IMR-90 (cell line): ENCODE results near the gene NKAIN1. TPM values are rescaled to one million over a fixed set of nuclear protein-coding genes. Genes with fewer than 3 reads are reported as not detected.

Source experiments
- ATAC-seq: fragments of 200-7000 bp; cut with Tn5 transposase; 2 replicates; pipeline ENCODE4 v1.9.1; 2020; ENCODE audit warnings: low read depth, mild to moderate bottlenecking, moderate library complexity
- BruUV-seq: library from RNA; stranded (reverse); fragments of 400-500 nt; replicated peaks from 2 replicates; lab custom pipeline; 2021; lab: Mats Ljungman, UMichigan
- CTCF ChIA-PET: fragments of 300-600 bp; formaldehyde crosslinking; extraction: SDS; loops from one replicate; lab custom pipeline; 2021; ENCODE audit warnings: antibody characterized with exemption; lab: Yijun Ruan, JAX
- POLR2A ChIA-PET: fragments of 300-600 bp; sonication (Branson Sonifier 250); formaldehyde crosslinking; loops from one replicate; lab custom pipeline; 2022; ENCODE audit warnings: antibody characterized with exemption; ENCODE audit not compliant: unreplicated experiment; lab: Charles Lee
- DNase-seq: peaks from one replicate; pipeline ENCODE4 v3.0.0; 2013
- H2AFZ ChIP-seq: replicated peaks from 2 replicates; pipeline ENCODE3; 2013; ENCODE audit warnings: low read length, mild to moderate bottlenecking; ENCODE audit not compliant: poor library complexity
- H2AK5ac ChIP-seq: 2 replicates; pipeline ENCODE4 v1.6.1; 2013; ENCODE audit warnings: low read depth, low read length, inconsistent platforms
- H2AK9ac ChIP-seq: replicated peaks from 2 replicates; pipeline ENCODE3; 2013; ENCODE audit warnings: mild to moderate bottlenecking, low read depth, low read length, moderate library complexity; ENCODE audit not compliant: poor library complexity
- H2BK120ac ChIP-seq: 2 replicates; pipeline ENCODE4 v1.6.1; 2013; ENCODE audit warnings: low read depth, low read length, inconsistent platforms
- H2BK15ac ChIP-seq: 3 replicates; pipeline ENCODE4 v1.6.1; 2013; ENCODE audit warnings: low read depth, low read length, inconsistent platforms
- H2BK20ac ChIP-seq: 2 replicates; pipeline ENCODE4 v1.6.1; 2013; ENCODE audit warnings: low read depth, mild to moderate bottlenecking, inconsistent platforms, low read length, moderate library complexity
- H2BK5ac ChIP-seq: 2 replicates; pipeline ENCODE4 v1.6.1; 2013; ENCODE audit warnings: mild to moderate bottlenecking, low read depth, low read length, inconsistent platforms; ENCODE audit not compliant: poor library complexity, severe bottlenecking
- H3K14ac ChIP-seq: replicated peaks from 2 replicates; pipeline ENCODE4 v1.6.1; 2013; ENCODE audit warnings: low read depth, low read length, inconsistent platforms
- H3K18ac ChIP-seq: 2 replicates; pipeline ENCODE4 v1.6.1; 2013; ENCODE audit warnings: low read depth, low read length, control low read depth
- H3K23ac ChIP-seq: 2 replicates; pipeline ENCODE4 v1.6.1; 2013; ENCODE audit warnings: low read depth, low read length, inconsistent platforms
- H3K27ac ChIP-seq: 2 replicates; pipeline ENCODE4 v1.5.1; 2013; ENCODE audit warnings: mild to moderate bottlenecking, control low read depth, low read length; ENCODE audit not compliant: insufficient read depth
- H3K27me3 ChIP-seq: 2 replicates; pipeline ENCODE4 v1.6.1; 2013; ENCODE audit warnings: low read length; ENCODE audit not compliant: control insufficient read depth, insufficient read depth
- H3K36me3 ChIP-seq: 2 replicates; pipeline ENCODE4 v1.6.1; 2013; ENCODE audit warnings: low read length, mixed read lengths; ENCODE audit not compliant: control insufficient read depth, insufficient read depth
- H3K4ac ChIP-seq: 2 replicates; pipeline ENCODE4 v1.6.1; 2013; ENCODE audit warnings: low read depth, low read length, inconsistent platforms
- H3K4me1 ChIP-seq: 2 replicates; pipeline ENCODE4 v1.6.1; 2013; ENCODE audit warnings: low read length, mixed read lengths; ENCODE audit not compliant: control insufficient read depth, insufficient read depth
- H3K4me2 ChIP-seq: 2 replicates; pipeline ENCODE4 v1.6.1; 2013; ENCODE audit warnings: low read depth, mild to moderate bottlenecking, control low read depth, low read length, moderate library complexity
- H3K4me3 ChIP-seq: 2 replicates; pipeline ENCODE4 v1.5.1; 2013; ENCODE audit warnings: low read depth, mild to moderate bottlenecking, control low read depth, low read length, moderate library complexity; ENCODE audit not compliant: insufficient read depth
- H3K56ac ChIP-seq: 2 replicates; pipeline ENCODE4 v1.6.1; 2013; ENCODE audit warnings: low read length, inconsistent platforms; ENCODE audit not compliant: insufficient read depth; ENCODE audit errors: extremely low read depth
- H3K79me1 ChIP-seq, 2 experiments: 2 replicates each; pipeline ENCODE4 v1.6.1; 2013; ENCODE audit warnings: low read length in 2 of 2, inconsistent platforms in 1 of 2, low read depth in 1 of 2
- H3K9ac ChIP-seq: 2 replicates; pipeline ENCODE4 v1.6.1; 2013; ENCODE audit warnings: low read depth, low read length, control low read depth
- H3K9me1 ChIP-seq: 2 replicates; pipeline ENCODE4 v1.6.1; 2013; ENCODE audit warnings: low read length, inconsistent platforms; ENCODE audit not compliant: insufficient read depth
- H3K9me3 ChIP-seq: 2 replicates; pipeline ENCODE4 v1.6.1; 2013; ENCODE audit warnings: low read length; ENCODE audit not compliant: control insufficient read depth, insufficient read depth
- H4K20me1 ChIP-seq: 2 replicates; pipeline ENCODE4 v1.6.1; 2013; ENCODE audit warnings: low read length, inconsistent platforms; ENCODE audit not compliant: insufficient read depth
- H4K5ac ChIP-seq: 2 replicates; pipeline ENCODE4 v1.6.1; 2013; ENCODE audit warnings: mild to moderate bottlenecking, low read depth, low read length, control low read depth
- H4K8ac ChIP-seq, 2 experiments: 2 replicates each; pipeline ENCODE4 v1.6.1; 2013; ENCODE audit warnings: low read depth in 2 of 2, low read length in 2 of 2, control low read depth in 1 of 2, inconsistent platforms in 1 of 2
- H4K91ac ChIP-seq: 2 replicates; pipeline ENCODE4 v1.6.1; 2013; ENCODE audit warnings: low read depth, low read length, inconsistent platforms; ENCODE audit not compliant: insufficient read depth
- CEBPB ChIP-seq: IDR thresholded peaks from 2 replicates; pipeline ENCODE4 v1.6.1; 2012; ENCODE audit warnings: low read depth, low read length, improper control_type of control experiment
- CHD1 ChIP-seq: IDR thresholded peaks from 2 replicates; pipeline ENCODE4 v1.6.1; 2012; ENCODE audit warnings: low read depth, low read length, improper control_type of control experiment
- MAFK ChIP-seq: IDR thresholded peaks from 2 replicates; pipeline ENCODE4 v1.6.1; 2012; ENCODE audit warnings: low read depth, low read length, improper control_type of control experiment
- MAZ ChIP-seq: IDR thresholded peaks from 2 replicates; pipeline ENCODE4 v1.6.1; 2012; ENCODE audit warnings: low read depth, mild to moderate bottlenecking, low read length, improper control_type of control experiment, moderate library complexity, borderline replicate concordance
- NFE2L2 ChIP-seq: fragments of 150-350 bp; IDR thresholded peaks from 2 replicates; pipeline ENCODE4 v1.6.1; 2016; ENCODE audit warnings: low read depth, mild to moderate bottlenecking, low read length
- POLR2A ChIP-seq: IDR thresholded peaks from 2 replicates; pipeline ENCODE4 v1.6.1; 2012; ENCODE audit warnings: mild to moderate bottlenecking, low read depth, low read length
- RAD21 ChIP-seq: IDR thresholded peaks from 2 replicates; pipeline ENCODE4 v1.6.1; 2012; ENCODE audit warnings: low read length, improper control_type of control experiment
- RCOR1 ChIP-seq: IDR thresholded peaks from 2 replicates; pipeline ENCODE4 v1.6.1; 2012; ENCODE audit warnings: mild to moderate bottlenecking, low read length, improper control_type of control experiment; ENCODE audit not compliant: insufficient replicate concordance
- RFX5 ChIP-seq: IDR thresholded peaks from 2 replicates; pipeline ENCODE4 v1.8.0; 2012; ENCODE audit warnings: low read depth, mild to moderate bottlenecking, low read length, moderate library complexity
- SMC3 ChIP-seq: fragments of 150-350 bp; IDR thresholded peaks from 2 replicates; pipeline ENCODE4 v1.6.1; 2016; ENCODE audit warnings: low read depth, mild to moderate bottlenecking, antibody characterized with exemption, low read length, moderate library complexity
- WGBS, 2 experiments: methylation state at CpG; one replicate each; pipeline versions ENCODE4 v1.1.5 to v1.1.7; 2013; ENCODE audit warnings: missing lambda C conversion rate in 2 of 2; ENCODE audit not compliant: insufficient read length in 1 of 2; ENCODE audit errors: extremely low coverage in 2 of 2; 5-methylcytosine and 5-hydroxymethylcytosine counted together
- dilution Hi-C: fragments of 300-500 bp; cut with HindIII; formaldehyde crosslinking; loops from one replicate; pipeline ENCODE4 v1.14.3; 2018; ENCODE audit warnings: low sequenced_read_pairs; ENCODE audit not compliant: unreplicated experiment
- in situ Hi-C: fragments of 300-500 bp; cut with MboI; formaldehyde crosslinking; loops from 3 replicates; pipeline ENCODE4 v1.14.3; 2019; ENCODE audit warnings: low sequenced_read_pairs, inconsistent platforms, mixed read lengths
- intact Hi-C: fragments of 100-400 bp; cut with micrococcal nuclease; formaldehyde crosslinking; loops from 2 replicates; pipeline ENCODE4 v1.10.0; 2022
- polyA plus RNA-seq, 3 experiments: library from polyadenylated mRNA; depleted of rRNA; stranded (reverse); fragments of >200 nt; gene quantifications; 2 replicates each; pipeline ENCODE4 v1.2.3, GENCODE V29; 2012; ENCODE audit warnings: low replicate concordance in 1 of 3
- total RNA-seq: library from RNA; depleted of rRNA; stranded (reverse); fragments of >200 nt; gene quantifications from 2 replicates; pipeline ENCODE4 v1.2.3, GENCODE V29; 2012
- TF ChIP-seq, protein P1 (sequence below): fragments of 150-350 bp; IDR thresholded peaks from 2 replicates; pipeline ENCODE4 v1.6.1; 2017; ENCODE audit warnings: mild to moderate bottlenecking, antibody characterized with exemption, low read length, low read depth
- TF ChIP-seq, protein P2 (sequence below): conservative IDR thresholded peaks from 2 replicates; pipeline ENCODE4 v1.5.1; 2012; ENCODE audit warnings: mild to moderate bottlenecking, low read depth, low read length, improper control_type of control experiment

NKAIN1 gene
- total and polyA plus RNA-seq, 2 of the 4 experiments (the other 2 are of a cell fraction): under 0.01 to 0.09 TPM

DNA sequence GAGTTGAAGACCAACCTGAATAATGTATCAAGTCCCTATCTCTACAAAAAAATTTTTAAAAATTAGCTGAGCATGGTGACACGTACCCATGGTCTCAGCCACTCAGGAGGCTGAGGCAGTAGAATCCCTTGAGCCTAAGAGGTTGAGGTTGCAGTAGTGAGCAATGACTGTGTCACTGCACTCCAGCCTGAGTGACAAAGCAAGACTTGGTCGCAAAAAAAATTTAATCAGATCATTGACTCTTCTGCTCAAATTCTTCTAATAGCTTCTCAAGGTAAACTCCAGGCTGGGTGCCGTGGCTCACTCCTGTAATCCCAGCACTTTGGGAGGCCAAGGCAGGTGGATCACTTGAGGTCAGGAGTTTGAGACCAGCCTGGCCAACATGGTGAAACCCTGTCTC is 88.3 kb downstream of the NKAIN1 start:
- in situ Hi-C loops: no loop called here

More for the DNA sequence above, 88.3 kb downstream of the NKAIN1 start:
- Histone ChIP-seq H2AK9ac (no peak overlapping the region), H2AFZ (no peak overlapping the region), H3K14ac (no peak overlapping the region), H4K8ac (no peak overlapping the region), H3K4ac (no peak overlapping the region), H2BK20ac (no peak overlapping the region), H3K4me3 (no peak overlapping the region), H3K27me3 (no peaks in the 10 kb centered on the region), H3K27ac (no peak overlapping the region), H3K4me2 (no peak overlapping the region), H3K56ac (no peak overlapping the region), H4K5ac (no peak overlapping the region), H3K4me1 (peaks cover 6% of the 10 kb centered on the region), H3K9me1 (peaks cover 2% of the 10 kb centered on the region; the same call in 1 of the 2 replicates), H2BK120ac (no peak overlapping the region), H3K79me1 (peaks cover 2 to 11% of the 10 kb centered on the region in 2 experiments; a peak in 2 of 4 replicates), H3K23ac (no peak overlapping the region), H3K9me3 (no peaks in the 10 kb centered on the region), H2BK5ac (no peak overlapping the region), H3K9ac (no peak overlapping the region), H2AK5ac (no peak overlapping the region), H4K20me1 (no peaks in the 10 kb centered on the region), H3K18ac (no peak overlapping the region), H3K36me3 (no peaks in the 10 kb centered on the region; the same call in 1 of the 2 replicates), H4K91ac (no peak overlapping the region), H2BK15ac (no peak overlapping the region)
- no TSS peak for BruUV-seq
- intact Hi-C loops (loop anchor here (10.0 kb wide), 1 partner anchor 197 kb away; no protein-coding TSS in a partner anchor), dilution Hi-C loops (no loop called here)
- no CpG with 5 or more reads among the region's 3 CpGs for WGBS, 2 experiments
- TF ChIP-seq, protein P1, sequence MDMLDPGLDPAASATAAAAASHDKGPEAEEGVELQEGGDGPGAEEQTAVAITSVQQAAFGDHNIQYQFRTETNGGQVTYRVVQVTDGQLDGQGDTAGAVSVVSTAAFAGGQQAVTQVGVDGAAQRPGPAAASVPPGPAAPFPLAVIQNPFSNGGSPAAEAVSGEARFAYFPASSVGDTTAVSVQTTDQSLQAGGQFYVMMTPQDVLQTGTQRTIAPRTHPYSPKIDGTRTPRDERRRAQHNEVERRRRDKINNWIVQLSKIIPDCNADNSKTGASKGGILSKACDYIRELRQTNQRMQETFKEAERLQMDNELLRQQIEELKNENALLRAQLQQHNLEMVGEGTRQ: no peak
- TF ChIP-seq MAFK: no peak
- TF ChIP-seq, protein P2, sequence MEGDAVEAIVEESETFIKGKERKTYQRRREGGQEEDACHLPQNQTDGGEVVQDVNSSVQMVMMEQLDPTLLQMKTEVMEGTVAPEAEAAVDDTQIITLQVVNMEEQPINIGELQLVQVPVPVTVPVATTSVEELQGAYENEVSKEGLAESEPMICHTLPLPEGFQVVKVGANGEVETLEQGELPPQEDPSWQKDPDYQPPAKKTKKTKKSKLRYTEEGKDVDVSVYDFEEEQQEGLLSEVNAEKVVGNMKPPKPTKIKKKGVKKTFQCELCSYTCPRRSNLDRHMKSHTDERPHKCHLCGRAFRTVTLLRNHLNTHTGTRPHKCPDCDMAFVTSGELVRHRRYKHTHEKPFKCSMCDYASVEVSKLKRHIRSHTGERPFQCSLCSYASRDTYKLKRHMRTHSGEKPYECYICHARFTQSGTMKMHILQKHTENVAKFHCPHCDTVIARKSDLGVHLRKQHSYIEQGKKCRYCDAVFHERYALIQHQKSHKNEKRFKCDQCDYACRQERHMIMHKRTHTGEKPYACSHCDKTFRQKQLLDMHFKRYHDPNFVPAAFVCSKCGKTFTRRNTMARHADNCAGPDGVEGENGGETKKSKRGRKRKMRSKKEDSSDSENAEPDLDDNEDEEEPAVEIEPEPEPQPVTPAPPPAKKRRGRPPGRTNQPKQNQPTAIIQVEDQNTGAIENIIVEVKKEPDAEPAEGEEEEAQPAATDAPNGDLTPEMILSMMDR: no peak
- TF ChIP-seq RCOR1: no peak
- no peak for TF ChIP-seq POLR2A
- TF ChIP-seq NFE2L2: no peak
- TF ChIP-seq SMC3: no peak
- TF ChIP-seq RAD21: no peak
- TF ChIP-seq CHD1: no peak
- no peak for TF ChIP-seq MAZ
- no peak for TF ChIP-seq CEBPB
- TF ChIP-seq RFX5: no peak
- POLR2A ChIA-PET: no interaction called here
- CTCF ChIA-PET: no interaction called here
- DNase-seq (no peak), ATAC-seq (no peak)
